Stomach (tissue), 9 donors: ENCODE measurements around the gene IER5. TPM values are rescaled to one million over a fixed set of nuclear protein-coding genes. Genes with fewer than 3 reads are reported as not detected.

Experiments used
- DNase-seq, 2 donors: peaks; one replicate each; pipeline versions ENCODE4 v3.0.0 to v3.0.0-alpha.2; 2013 to 2019
- H3K27ac ChIP-seq, 5 donors: fragments of 200-600 bp in 4 of 5; sonication (generic) in 4 of 5; one replicate each; pipeline ENCODE4 v1.5.1; 2013 to 2019; ENCODE audit warnings: mild to moderate bottlenecking in 1 of 5, moderate library complexity in 1 of 5
- H3K27me3 ChIP-seq, 3 donors: fragments of 200-600 bp; sonication (generic); one replicate each; pipeline ENCODE4 v1.5.1; 2017 to 2019; ENCODE audit warnings: mixed run types in 1 of 3
- H3K36me3 ChIP-seq, 4 donors: fragments of 200-600 bp; sonication (generic); 1 replicate in 3 of 4; 2 replicates in 1 of 4; pipeline ENCODE4 v1.5.1; 2016 to 2019
- H3K4me1 ChIP-seq, 4 donors: fragments of 200-600 bp; sonication (generic); one replicate each; pipeline ENCODE4 v1.5.1; 2016 to 2019
- H3K4me3 ChIP-seq, 4 donors: fragments of 200-600 bp; sonication (generic) in 3 of 4; one replicate each; pipeline ENCODE4 v1.5.1; 2016 to 2019; ENCODE audit warnings: mild to moderate bottlenecking in 1 of 4
- H3K9me3 ChIP-seq, 4 donors: fragments of 200-600 bp; sonication (generic); one replicate each; pipeline ENCODE4 v1.5.1; 2016 to 2019
- EP300 ChIP-seq: sonication (generic); formaldehyde crosslinking; IDR thresholded peaks from one replicate; pipeline ENCODE4 v1.6.1; 2017; ENCODE audit warnings: antibody characterized with exemption
- POLR2A ChIP-seq, 4 donors: fragments of 450-650 bp; IDR thresholded peaks; one replicate each; pipeline ENCODE4 v1.6.1; 2016; ENCODE audit warnings: antibody characterized with exemption in 4 of 4, control low read depth in 2 of 4, mild to moderate bottlenecking in 1 of 4, moderate library complexity in 1 of 4
- POLR2AphosphoS5 ChIP-seq, 3 donors: sonication (generic); formaldehyde crosslinking; IDR thresholded peaks; one replicate each; pipeline ENCODE4 v1.6.1; 2016; ENCODE audit warnings: antibody characterized with exemption in 3 of 3
- whole genome bisulfite sequencing, 5 donors: extraction: QIAGEN DNeasy Blood & Tissue Kit in 3 of 5; methylation state at CpG; one replicate each; pipeline versions ENCODE4 v1.1.5 to v1.1.7; 2013 to 2018; 5-methylcytosine and 5-hydroxymethylcytosine counted together
- intact Hi-C: fragments of 100-400 bp; cut with DNase I; formaldehyde crosslinking; loops from one replicate; pipeline ENCODE4 v1.15.1; 2023; ENCODE audit warnings: low total_unique reads
- polyA plus RNA-seq, 3 donors: library from polyadenylated mRNA; stranded (reverse); fragments of 200-250 nt; gene quantifications; one replicate each; pipeline ENCODE4 v1.2.3, GENCODE V29; 2013
- total RNA-seq, 5 donors: library from RNA; depleted of rRNA; stranded (reverse); fragments of >200 nt; gene quantifications; one replicate each; pipeline versions ENCODE4 v1.1.0 to v1.2.3, GENCODE V29; 2014 to 2016
- TF ChIP-seq, protein P1 (sequence below), 7 experiments: fragments of 450-650 bp in 4 of 7; fragments of 200-600 bp in 3 of 7; sonication (generic) in 3 of 7; IDR thresholded peaks; one replicate each; pipeline ENCODE4 v1.5.1; 2016 to 2019; ENCODE audit warnings: antibody characterized with exemption in 7 of 7, control low read depth in 2 of 7, mild to moderate bottlenecking in 1 of 7
- donor health status: healthy with polysubstance abuse.
- donor health status: Bipolar disorder and iron deficiency.
- donor health status: healthy.

IER5 gene
- total and polyA plus RNA-seq, 8 donors: 1.2 to 33.3 (median 10.2) TPM

DNA sequence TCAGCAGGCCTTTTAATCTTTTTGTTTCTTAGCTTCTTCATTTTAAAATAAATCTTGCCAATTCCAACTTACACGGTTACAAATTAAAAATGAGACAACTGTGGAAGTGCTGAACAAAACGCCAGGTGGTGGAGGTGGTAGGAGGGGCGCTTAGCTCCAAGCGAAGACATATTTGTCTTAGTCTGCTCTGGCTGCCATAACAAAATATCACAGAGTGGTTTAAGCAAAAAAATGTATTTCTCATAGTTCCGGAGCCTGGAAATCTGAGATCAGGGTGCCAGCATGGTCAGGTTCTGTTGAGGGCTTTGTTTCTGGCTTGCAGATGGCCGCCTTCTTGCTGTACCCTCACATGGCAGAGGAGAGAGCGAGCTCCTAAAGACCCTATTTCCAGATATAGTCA, 14.9 kb downstream of the IER5 start:
- Histone ChIP-seq H3K36me3 (no peaks in the 10 kb centered on the region), H3K9me3 (no peaks in the 10 kb centered on the region), H3K27me3 (no peaks in the 10 kb centered on the region), H3K4me1 (peaks cover 13 to 69% (median 42%) of the 10 kb centered on the region in 4 donors), H3K27ac (peak overlapping the region in 1 of 5 donors; percentile 14), H3K4me3 (no peak overlapping the region)
- DNase-seq: no peak
- 91 to 99% (median 97%) methylated on average over 7 of the region's 7 CpGs for WGBS, 5 donors
- TF ChIP-seq POLR2A (IDR thresholded peaks at IDR 0.05): no peak
- TF ChIP-seq, protein P1, sequence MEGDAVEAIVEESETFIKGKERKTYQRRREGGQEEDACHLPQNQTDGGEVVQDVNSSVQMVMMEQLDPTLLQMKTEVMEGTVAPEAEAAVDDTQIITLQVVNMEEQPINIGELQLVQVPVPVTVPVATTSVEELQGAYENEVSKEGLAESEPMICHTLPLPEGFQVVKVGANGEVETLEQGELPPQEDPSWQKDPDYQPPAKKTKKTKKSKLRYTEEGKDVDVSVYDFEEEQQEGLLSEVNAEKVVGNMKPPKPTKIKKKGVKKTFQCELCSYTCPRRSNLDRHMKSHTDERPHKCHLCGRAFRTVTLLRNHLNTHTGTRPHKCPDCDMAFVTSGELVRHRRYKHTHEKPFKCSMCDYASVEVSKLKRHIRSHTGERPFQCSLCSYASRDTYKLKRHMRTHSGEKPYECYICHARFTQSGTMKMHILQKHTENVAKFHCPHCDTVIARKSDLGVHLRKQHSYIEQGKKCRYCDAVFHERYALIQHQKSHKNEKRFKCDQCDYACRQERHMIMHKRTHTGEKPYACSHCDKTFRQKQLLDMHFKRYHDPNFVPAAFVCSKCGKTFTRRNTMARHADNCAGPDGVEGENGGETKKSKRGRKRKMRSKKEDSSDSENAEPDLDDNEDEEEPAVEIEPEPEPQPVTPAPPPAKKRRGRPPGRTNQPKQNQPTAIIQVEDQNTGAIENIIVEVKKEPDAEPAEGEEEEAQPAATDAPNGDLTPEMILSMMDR (IDR thresholded peaks at IDR 0.05): no peak
- no peak for TF ChIP-seq POLR2AphosphoS5 (IDR thresholded peaks at IDR 0.05)
- TF ChIP-seq EP300: no peak
- intact Hi-C loops: no loop called here

DNA sequence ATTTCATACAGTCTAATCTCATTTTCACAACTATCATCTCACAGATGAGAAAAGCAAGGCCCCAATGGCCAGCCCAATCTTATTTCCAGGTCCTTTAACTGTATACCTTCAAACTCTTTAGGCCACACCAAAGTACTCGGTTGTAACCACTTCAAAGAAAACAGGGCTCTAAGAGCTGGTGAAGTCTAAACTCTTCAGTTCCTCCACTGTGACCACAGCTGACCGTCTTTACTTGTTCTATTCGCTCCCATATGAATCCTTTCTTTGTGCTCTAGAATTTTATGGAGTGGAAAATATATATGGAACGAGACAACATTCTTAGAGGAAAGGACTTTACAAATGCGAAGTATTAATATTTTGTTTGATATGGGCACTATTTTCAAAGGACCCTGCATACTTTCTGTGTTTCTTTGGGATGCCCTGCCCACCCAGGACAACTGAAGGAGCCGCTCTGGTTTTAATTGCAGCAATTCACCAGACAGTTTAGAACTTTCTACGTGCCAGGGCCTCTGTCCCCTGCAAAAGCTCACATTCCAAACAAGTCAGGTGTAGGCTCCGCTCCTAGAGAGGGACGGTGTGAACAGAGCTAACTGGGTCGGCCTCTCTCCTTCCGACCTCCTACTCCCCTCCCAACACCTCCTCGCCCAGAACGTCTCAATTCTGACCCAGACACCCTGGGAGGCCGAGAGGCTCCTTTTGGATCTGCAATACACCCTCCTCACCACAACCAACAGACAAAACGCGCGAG, 15.7 kb downstream of the IER5 start:
- no peak for DNase-seq
- 25 to 36% (median 29%) methylated on average over 17 of the region's 17 CpGs for WGBS, 5 donors

DNA sequence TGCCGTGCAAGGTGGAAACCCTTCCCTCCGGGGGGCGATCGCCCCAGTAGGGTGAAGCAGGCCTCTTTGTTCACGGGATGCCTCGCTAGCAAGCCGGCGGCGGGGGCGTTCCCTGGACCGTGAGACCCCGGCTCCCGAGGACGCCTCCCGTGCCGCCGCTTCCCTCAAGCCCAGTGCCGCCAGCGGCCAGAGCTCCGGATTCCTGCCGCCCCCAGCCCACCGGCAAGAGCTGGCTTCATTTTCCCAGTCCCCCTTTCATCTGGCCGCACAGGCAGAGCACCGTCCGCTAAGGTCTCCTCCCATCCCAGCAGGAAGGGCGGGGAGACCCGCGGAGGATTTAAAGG, 16.3 kb downstream of the IER5 start:
- no peaks in the 10 kb centered on the region for H3K9me3 ChIP-seq
- 0 to 2% (median 0%) methylated on average over 12 to 28 of the region's 28 CpGs for WGBS, 5 donors
- H3K36me3 ChIP-seq: no peaks in the 10 kb centered on the region
- H3K27ac ChIP-seq: peak overlapping the region; percentile 33 to 90 (median 89)
- intact Hi-C loops: no loop called here
- TF ChIP-seq POLR2AphosphoS5 (IDR thresholded peaks at IDR 0.05) (no peak), POLR2A (IDR thresholded peaks at IDR 0.05) (no peak), EP300 (no peak)
- TF ChIP-seq, protein P1 (IDR thresholded peaks at IDR 0.05): peak in 1 of 7 experiments; percentile 6
- H3K4me3 ChIP-seq: peak overlapping the region; percentile 64 to 74 (median 69)
- peaks cover 13 to 59% (median 35%) of the 10 kb centered on the region in 4 donors for H3K4me1 ChIP-seq
- no peaks in the 10 kb centered on the region for H3K27me3 ChIP-seq
- DNase-seq: no peak

More for the DNA sequence above, 15.7 kb downstream of the IER5 start:
- H3K4me1 ChIP-seq: peaks cover 13 to 65% (median 39%) of the 10 kb centered on the region in 4 donors
- H3K27me3 ChIP-seq: no peaks in the 10 kb centered on the region
- H3K36me3 ChIP-seq: no peaks in the 10 kb centered on the region
- H3K27ac ChIP-seq: peak overlapping the region; percentile 33 to 90 (median 89)
- intact Hi-C loops: no loop called here
- H3K9me3 ChIP-seq: no peaks in the 10 kb centered on the region
- peak overlapping the region; percentile 64 to 74 (median 69) for H3K4me3 ChIP-seq
- TF ChIP-seq, protein P1 (IDR thresholded peaks at IDR 0.05): peak in 3 of 7 experiments; percentile 17 to 20 (median 17)
- TF ChIP-seq POLR2AphosphoS5 (IDR thresholded peaks at IDR 0.05): no peak

DNA sequence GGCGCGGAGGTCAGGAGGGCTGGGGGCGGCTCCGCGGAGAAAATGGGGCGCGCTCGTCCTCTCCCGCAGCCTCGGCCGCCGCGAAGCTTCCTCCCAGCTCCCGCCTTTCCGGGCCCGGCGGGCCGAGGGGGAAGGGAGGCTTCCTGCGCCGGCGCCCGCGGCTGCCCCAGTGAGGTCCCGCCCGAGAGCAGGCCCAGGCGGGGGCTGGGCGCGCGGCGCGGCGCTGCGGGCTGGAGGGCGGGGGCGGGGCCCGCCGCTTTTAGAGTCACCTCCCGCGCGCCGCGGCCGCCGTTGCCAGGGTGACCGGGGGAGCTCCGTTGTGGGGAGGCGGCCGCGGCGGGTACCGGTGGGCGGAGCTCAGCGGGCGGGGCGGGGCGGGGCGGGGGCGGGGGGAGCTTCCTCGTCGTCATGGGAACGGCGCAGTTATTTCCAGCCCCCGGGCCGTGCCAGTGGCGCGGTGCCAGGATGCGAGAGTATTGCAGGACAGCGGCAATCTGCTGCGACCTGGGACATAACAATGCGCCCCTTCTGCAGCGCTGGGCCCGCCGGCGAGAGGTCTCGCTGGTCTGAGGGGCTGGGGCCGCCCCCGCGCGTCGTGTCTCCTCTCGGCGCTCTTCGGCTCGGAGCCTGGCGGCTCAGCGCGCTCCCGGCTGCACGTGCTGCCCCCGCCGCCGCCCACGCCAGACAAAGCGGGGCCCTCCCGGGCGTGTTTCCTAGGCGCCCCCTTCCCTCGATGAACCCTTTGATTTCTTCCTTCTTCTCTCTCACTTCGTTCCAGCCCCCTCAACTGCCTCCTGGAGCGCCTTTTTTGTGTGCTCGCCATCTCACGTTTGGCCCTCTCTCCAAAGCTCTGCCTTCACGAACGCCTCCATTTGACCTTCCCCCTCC, 16.9 kb downstream of the IER5 start:
- H3K4me3 ChIP-seq: peak overlapping the region; percentile 64 to 74 (median 69)
- peak; percentile 96 to 97 for DNase-seq
- H3K27me3 ChIP-seq: no peaks in the 10 kb centered on the region
- H3K36me3 ChIP-seq: no peaks in the 10 kb centered on the region
- peak overlapping the region; percentile 37 to 90 (median 89) for H3K27ac ChIP-seq
- H3K4me1 ChIP-seq: peaks cover 13 to 53% (median 34%) of the 10 kb centered on the region in 4 donors
- TF ChIP-seq POLR2A (IDR thresholded peaks at IDR 0.05): peak in 1 of 4 donors; percentile 36
- TF ChIP-seq EP300: no peak
- TF ChIP-seq, protein P1 (IDR thresholded peaks at IDR 0.05): no peak
- TF ChIP-seq POLR2AphosphoS5 (IDR thresholded peaks at IDR 0.05): peak; percentile 49 to 82 (median 74)
- intact Hi-C loops: no loop called here
- no peaks in the 10 kb centered on the region for H3K9me3 ChIP-seq
- 1 to 5% (median 2%) methylated on average over 24 to 104 of the region's 104 CpGs for WGBS, 5 donors
